Fibroblast of upper back skin (primary cell): ENCODE measurements around the gene B4GALNT4.
"Not testable (repeated sequence)": the region's sequence is repeated elsewhere in the genome, so short reads cannot be mapped to it uniquely, and the experiment has no call there.

ENCODE experiments used
- DNase-seq: peaks from one replicate; pipeline ENCODE4 v3.0.0-alpha.2; 2013

Gene B4GALNT4

GRCh38 chr11:376531-377173, 7.4 kb downstream of the B4GALNT4 start:
- no peak for DNase-seq

- DNase-seq, result no peak
Observed at GRCh38 chr11:377174-377865, 8.0 kb downstream of the B4GALNT4 start.

GRCh38 chr11:377883-378500, 8.7 kb downstream of the B4GALNT4 start:
- no peak for DNase-seq

GRCh38 chr11:379205-380094, 10.2 kb downstream of the B4GALNT4 start:
- no peak for DNase-seq

- DNase-seq, result no peak
Observed at GRCh38 chr11:380095-380480, 10.8 kb downstream of the B4GALNT4 start.

GRCh38 chr11:380491-380890, 11.2 kb downstream of the B4GALNT4 start:
- no peak for DNase-seq

- DNase-seq, result no peak
Observed at GRCh38 chr11:380996-381395, 11.7 kb downstream of the B4GALNT4 start.

GRCh38 chr11:381501-382072, 12.3 kb downstream of the B4GALNT4 start:
- DNase-seq, result no peak

GRCh38 chr11:382081-382629, 12.9 kb downstream of the B4GALNT4 start:
- no peak for DNase-seq

- DNase-seq, result no peak
Observed at GRCh38 chr11:383431-383830, 14.1 kb downstream of the B4GALNT4 start.

- no peak for DNase-seq
Observed at GRCh38 chr11:384511-384910, 15.2 kb downstream of the B4GALNT4 start.

- no peak for DNase-seq
Observed at GRCh38 chr11:385594-386351, 16.5 kb downstream of the B4GALNT4 start.

GRCh38 chr11:386483-386882, 17.2 kb downstream of the B4GALNT4 start:
- DNase-seq, result no peak

- no peak for DNase-seq
Observed at GRCh38 chr11:387193-387793, 18.0 kb downstream of the B4GALNT4 start.

- not testable (repeated sequence) for DNase-seq
Observed at GRCh38 chr11:389369-389768, 20.1 kb downstream of the B4GALNT4 start.

GRCh38 chr11:390175-390574, 20.9 kb downstream of the B4GALNT4 start:
- no peak for DNase-seq

- no peak for DNase-seq
Observed at GRCh38 chr11:391117-392017, 22.1 kb downstream of the B4GALNT4 start.

GRCh38 chr11:392102-392777, 22.9 kb downstream of the B4GALNT4 start:
- DNase-seq, result no peak

- DNase-seq, result peak; percentile 84
Observed at GRCh38 chr11:393219-394033, 24.1 kb downstream of the B4GALNT4 start.
